Spleen (tissue), 7 donors: ENCODE measurements around the gene SLC25A29.
A peak's percentile ranks its signal among the peaks of the same experiment; 100 is the strongest.

Experiments used
- POLR2A ChIP-seq, 3 donors: fragments of 450-650 bp; IDR thresholded peaks; one replicate each; pipeline ENCODE4 v1.5.1; 2017; ENCODE audit warnings: antibody characterized with exemption in 3 of 3, mild to moderate bottlenecking in 1 of 3
- POLR2AphosphoS5 ChIP-seq, 3 donors: sonication (generic); formaldehyde crosslinking; IDR thresholded peaks; one replicate each; pipeline ENCODE4 v1.5.1; 2017; ENCODE audit warnings: antibody characterized with exemption in 3 of 3
- TF ChIP-seq, protein P1 (sequence below), 11 experiments: fragments of 200-600 bp in 7 of 11; fragments of 450-650 bp in 4 of 11; sonication (generic) in 4 of 11; IDR thresholded peaks in 8 of 11; conservative IDR thresholded peaks in 3 of 11; 1 replicate in 7 of 11; 2 replicates in 4 of 11; pipeline versions ENCODE4 v1.4.0 to v1.8.0; 2016 to 2021; ENCODE audit warnings: antibody characterized with exemption in 11 of 11, inconsistent platforms in 4 of 11, mild to moderate bottlenecking in 1 of 11
- donor health status: DM: no; HTN: no; CAD: no; lungs with moderate emphysema.
- donor health status: DM: no; HTN: no; CAD: no.
- donor health status: DM: no; HTN: no; CAD: no.

DNA sequence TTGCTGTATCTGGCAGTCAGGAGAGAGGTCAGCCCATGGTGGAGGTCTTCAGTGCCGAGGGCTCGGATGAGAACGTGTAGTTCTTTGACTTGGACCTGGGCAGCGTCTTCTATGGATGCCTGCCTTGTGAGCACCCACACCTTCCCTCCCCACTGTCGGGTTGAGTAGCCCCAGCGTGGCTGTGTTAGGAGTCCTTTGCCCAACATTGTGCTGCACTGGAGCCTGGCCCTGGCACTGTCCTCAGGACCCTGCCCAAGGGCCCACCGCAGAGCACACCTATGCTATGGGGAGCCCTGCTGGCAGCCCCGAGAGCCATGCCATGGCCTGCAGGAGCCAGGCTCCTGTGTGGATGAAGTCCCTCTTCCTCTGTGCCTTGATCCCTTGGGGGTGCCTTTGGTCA is 26.7 kb downstream of the SLC25A29 start:
- TF ChIP-seq, protein P1, sequence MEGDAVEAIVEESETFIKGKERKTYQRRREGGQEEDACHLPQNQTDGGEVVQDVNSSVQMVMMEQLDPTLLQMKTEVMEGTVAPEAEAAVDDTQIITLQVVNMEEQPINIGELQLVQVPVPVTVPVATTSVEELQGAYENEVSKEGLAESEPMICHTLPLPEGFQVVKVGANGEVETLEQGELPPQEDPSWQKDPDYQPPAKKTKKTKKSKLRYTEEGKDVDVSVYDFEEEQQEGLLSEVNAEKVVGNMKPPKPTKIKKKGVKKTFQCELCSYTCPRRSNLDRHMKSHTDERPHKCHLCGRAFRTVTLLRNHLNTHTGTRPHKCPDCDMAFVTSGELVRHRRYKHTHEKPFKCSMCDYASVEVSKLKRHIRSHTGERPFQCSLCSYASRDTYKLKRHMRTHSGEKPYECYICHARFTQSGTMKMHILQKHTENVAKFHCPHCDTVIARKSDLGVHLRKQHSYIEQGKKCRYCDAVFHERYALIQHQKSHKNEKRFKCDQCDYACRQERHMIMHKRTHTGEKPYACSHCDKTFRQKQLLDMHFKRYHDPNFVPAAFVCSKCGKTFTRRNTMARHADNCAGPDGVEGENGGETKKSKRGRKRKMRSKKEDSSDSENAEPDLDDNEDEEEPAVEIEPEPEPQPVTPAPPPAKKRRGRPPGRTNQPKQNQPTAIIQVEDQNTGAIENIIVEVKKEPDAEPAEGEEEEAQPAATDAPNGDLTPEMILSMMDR (IDR thresholded peaks at IDR 0.05 in 8 of 11, conservative IDR thresholded peaks at IDR 0.05 in 3 of 11), result no peak
- TF ChIP-seq POLR2A (IDR thresholded peaks at IDR 0.05) (no peak), POLR2AphosphoS5 (IDR thresholded peaks at IDR 0.05) (peak; percentile 24 to 57 (median 32))
